ENCODE results near the gene DACT2.

- TF ChIP-seq NFRKB (IDR thresholded peaks at IDR 0.05), result no peak
- no peak for TF ChIP-seq SUZ12 (IDR thresholded peaks at IDR 0.05)
- no peak for TF ChIP-seq BHLHE40 (IDR thresholded peaks at IDR 0.05; ENCODE audit: borderline replicate concordance)
- no peak for TF ChIP-seq ZNF384 (IDR thresholded peaks at IDR 0.05)
- TF ChIP-seq FOXK2 (IDR thresholded peaks at IDR 0.05), result no peak
- no peak for TF ChIP-seq SP1 (IDR thresholded peaks at IDR 0.05)
- TF ChIP-seq TARDBP (IDR thresholded peaks at IDR 0.05), result no peak
- TF ChIP-seq LEF1 (IDR thresholded peaks at IDR 0.05; ENCODE audit: borderline replicate concordance), result no peak
Observed at GRCh38 chr6:168282985-168283685, 36.4 kb downstream of the DACT2 start.
